Mucosa of descending colon (tissue), 3 donors: ENCODE measurements around the gene MTF1. TPM values are rescaled to one million over a fixed set of nuclear protein-coding genes. Genes with fewer than 3 reads are reported as not detected.

Experiments used
- ATAC-seq: fragments of 200-7000 bp; cut with Tn5 transposase; one replicate; pipeline ENCODE4 v1.9.1; 2020; ENCODE audit warnings: mild to moderate bottlenecking, moderate library complexity
- DNase-seq, 3 donors: peaks; one replicate each; pipeline ENCODE4 v3.0.0-alpha.2; 2020
- H3K36me3 ChIP-seq: fragments of 200-600 bp; one replicate; pipeline ENCODE4 v1.8.0; 2021; ENCODE audit warnings: low read depth, mild to moderate bottlenecking
- H3K4me1 ChIP-seq: fragments of 200-600 bp; one replicate; pipeline ENCODE4 v1.8.0; 2021; ENCODE audit warnings: low read depth, mild to moderate bottlenecking
- H3K4me3 ChIP-seq: fragments of 200-600 bp; one replicate; pipeline ENCODE4 v1.8.0; 2021; ENCODE audit warnings: mild to moderate bottlenecking
- H3K9me3 ChIP-seq: fragments of 200-600 bp; one replicate; pipeline ENCODE4 v1.8.0; 2021; ENCODE audit warnings: mild to moderate bottlenecking
- intact Hi-C, 2 donors: fragments of 100-400 bp; cut with DNase I in 1 of 2; cut with micrococcal nuclease in 1 of 2; formaldehyde crosslinking; loops; one replicate each; pipeline versions ENCODE4 v1.11.0 to v1.11.1; 2022; cut with DNase I, micrococcal nuclease
- total RNA-seq, 3 donors: library from RNA; stranded (reverse); fragmentation: NEBNext Ultra II Directional in 2 of 3; extraction: Animal tissue kit (Norgen Biotek cat#: 25700) in 2 of 3; gene quantifications; one replicate each; pipeline versions ENCODE4 v1.2.1 to v1.2.4, GENCODE V29; 2021 to 2023
- TF ChIP-seq, protein P1 (sequence below): fragments of 200-600 bp; IDR thresholded peaks from one replicate; pipeline ENCODE4 v1.8.0; 2022; ENCODE audit warnings: antibody characterized with exemption, mild to moderate bottlenecking
- donor health status: DM: no; HTN: no; CAD: no; lungs with moderate emphysema.
- donor health status: DM: no; HTN: no; CAD: no.
- donor health status: DM: no; HTN: yes; CAD: no.

MTF1 gene
- total RNA-seq, 3 donors from 2014 or later = 30.6 to 42.8 (median 35.2) TPM

DNA sequence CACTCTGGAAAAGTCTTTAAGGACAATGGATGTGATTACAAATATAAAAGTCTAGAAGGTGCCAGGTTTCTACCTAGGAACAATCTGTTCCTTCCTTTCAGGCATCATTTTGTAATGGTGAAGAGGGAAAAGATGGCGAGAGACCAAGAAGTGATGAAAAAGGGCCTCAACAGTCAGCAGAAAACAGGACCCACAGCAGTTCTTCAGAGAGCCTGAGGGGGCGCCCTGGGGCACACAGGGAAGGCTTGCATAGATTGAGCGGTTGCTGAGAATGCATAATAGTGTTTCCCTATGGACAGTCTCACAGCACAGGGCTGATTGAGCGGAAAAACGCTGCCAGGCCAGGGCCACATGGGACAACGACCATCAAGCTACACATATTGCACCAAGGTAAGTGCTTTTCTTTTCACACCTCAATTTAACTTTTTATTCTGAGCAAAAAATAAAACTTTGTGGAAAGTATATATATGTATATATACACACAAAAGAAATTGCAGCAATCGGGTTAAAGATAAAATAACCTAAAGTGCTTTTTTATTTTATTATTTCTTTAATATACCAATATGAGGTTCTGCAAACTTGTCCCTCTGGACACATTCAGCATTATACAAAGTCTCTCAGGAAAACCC is 48.3 kb downstream of the MTF1 start:
- peak; percentile 60 for ATAC-seq
- DNase-seq = peak; percentile 71 to 78 (median 74)
- TF ChIP-seq, protein P1, sequence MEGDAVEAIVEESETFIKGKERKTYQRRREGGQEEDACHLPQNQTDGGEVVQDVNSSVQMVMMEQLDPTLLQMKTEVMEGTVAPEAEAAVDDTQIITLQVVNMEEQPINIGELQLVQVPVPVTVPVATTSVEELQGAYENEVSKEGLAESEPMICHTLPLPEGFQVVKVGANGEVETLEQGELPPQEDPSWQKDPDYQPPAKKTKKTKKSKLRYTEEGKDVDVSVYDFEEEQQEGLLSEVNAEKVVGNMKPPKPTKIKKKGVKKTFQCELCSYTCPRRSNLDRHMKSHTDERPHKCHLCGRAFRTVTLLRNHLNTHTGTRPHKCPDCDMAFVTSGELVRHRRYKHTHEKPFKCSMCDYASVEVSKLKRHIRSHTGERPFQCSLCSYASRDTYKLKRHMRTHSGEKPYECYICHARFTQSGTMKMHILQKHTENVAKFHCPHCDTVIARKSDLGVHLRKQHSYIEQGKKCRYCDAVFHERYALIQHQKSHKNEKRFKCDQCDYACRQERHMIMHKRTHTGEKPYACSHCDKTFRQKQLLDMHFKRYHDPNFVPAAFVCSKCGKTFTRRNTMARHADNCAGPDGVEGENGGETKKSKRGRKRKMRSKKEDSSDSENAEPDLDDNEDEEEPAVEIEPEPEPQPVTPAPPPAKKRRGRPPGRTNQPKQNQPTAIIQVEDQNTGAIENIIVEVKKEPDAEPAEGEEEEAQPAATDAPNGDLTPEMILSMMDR = peak; percentile 77

DNA sequence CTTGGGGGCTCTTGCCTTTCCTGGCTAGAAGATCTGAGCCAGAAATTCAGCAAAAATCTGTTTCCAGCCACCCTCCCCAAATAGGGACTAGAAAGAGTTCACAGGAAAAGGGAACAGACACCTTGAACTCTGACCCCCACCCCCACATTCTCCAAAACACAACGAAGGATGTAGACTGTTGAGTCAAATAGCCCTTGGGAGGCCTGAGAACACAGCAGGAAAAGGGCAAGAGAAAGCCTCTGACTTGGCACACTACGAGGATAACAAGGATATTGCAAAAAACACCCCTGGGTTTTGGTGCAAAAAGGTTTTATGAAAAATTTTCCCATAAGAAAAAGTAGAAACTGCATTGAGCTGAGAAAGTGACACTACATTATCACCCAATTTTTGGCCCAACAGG is 49.5 kb downstream of the MTF1 start:
- DNase-seq = no peak
- intact Hi-C loops = no loop called here
- TF ChIP-seq, protein P1 = no peak
- ATAC-seq = no peak
- Histone ChIP-seq H3K4me1 (peaks cover 16% of the 10 kb centered on the region), H3K4me3 (no peak overlapping the region), H3K9me3 (no peaks in the 10 kb centered on the region), H3K36me3 (no peaks in the 10 kb centered on the region)

More for the DNA sequence above, 48.3 kb downstream of the MTF1 start:
- intact Hi-C loops = no loop called here
- Histone ChIP-seq H3K9me3 (no peaks in the 10 kb centered on the region), H3K36me3 (no peaks in the 10 kb centered on the region), H3K4me1 (peaks cover 16% of the 10 kb centered on the region), H3K4me3 (no peak overlapping the region)

DNA sequence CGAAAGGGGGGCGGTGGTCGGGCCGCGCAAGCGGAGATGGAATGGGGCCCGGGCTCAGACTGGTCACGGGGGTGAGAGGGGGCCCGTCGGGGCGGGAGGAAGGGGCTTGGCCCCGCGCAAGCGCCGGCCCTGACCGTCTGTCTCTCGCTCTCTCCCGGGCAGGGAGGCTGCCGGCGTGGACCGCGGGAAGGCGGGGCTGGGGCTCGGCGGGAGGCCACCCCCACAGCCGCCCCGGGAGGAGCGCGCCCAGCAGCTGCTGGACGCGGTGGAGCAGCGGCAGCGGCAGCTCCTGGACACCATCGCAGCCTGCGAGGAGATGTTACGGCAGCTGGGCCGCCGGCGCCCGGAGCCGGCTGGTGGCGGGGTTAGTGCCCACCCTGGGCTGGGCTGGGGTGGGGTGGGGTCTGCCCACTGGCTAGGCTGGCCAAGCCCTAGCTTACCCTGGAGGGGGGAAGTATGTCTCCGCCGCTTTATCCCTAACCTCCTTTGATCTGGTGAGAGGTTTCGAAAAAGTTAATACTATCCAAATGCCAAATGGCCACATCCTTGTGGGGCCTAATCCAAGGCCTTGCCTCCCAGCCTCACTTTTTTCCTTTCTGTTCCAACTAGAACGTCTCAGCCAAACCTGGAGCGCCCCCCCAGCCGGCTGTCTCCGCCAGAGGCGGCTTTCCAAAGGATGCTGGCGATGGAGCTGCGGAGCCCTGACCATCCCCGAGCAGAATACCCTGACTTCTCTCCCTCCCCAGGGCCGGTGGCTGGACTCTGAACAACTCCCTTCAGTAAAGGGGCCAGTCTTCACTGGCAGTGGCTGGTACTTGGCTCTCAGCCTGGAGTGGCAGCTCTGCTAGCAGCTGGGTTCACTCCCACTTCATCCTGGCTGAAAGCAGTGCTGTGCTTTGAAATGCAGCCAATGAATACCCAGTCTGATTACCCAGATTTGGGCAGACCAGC is 50.7 kb downstream of the MTF1 start:
- Histone ChIP-seq H3K9me3 (no peaks in the 10 kb centered on the region), H3K36me3 (peaks cover 8% of the 10 kb centered on the region), H3K4me1 (peaks cover 16% of the 10 kb centered on the region), H3K4me3 (peak overlapping the region; percentile 76)
- DNase-seq (peak; percentile 38 to 87 (median 73)), ATAC-seq (peak; percentile 87)
- TF ChIP-seq, protein P1 = no peak
- intact Hi-C loops = no loop called here

DNA sequence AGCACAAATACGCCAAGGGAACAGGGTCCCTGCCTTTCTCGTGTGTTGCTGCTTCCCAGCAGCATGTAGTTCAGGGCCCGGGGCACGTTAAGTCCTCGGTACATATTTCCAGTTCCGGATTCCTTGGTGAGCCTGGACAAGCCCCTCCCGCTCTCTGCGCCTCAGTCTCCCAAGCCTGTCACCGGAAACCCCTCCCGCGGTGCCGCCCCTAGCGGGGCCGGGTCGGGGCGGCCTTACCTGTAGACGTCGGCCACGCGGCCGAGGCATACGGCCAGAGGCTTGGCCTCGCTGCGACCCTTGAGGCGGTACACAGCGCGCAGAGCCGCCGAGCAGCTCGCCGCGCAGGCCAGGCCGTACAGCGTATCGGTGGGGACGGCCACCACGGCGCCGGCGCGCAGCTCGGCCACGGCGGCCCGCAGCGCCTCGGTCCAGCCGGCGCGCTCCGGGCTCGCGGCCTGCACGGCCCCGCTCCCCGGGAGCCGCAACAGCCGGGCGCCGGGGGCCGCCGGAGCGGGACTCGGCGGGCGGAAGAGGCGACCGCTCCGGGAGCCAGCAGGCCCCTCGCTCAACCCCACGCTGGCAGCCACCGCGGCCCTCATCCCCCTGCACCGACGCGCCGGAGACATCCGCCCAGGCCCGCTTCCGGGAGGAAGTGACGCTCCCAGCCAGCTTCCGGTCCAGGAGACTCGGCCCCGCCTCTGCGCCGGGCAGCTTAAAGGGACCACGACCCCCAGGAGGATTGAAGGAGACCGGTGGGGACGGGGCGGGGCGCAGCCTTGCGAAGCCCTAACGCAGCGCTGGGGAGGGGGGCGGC is 51.6 kb downstream of the MTF1 start, which contains the start of the genes C1orf122 and YRDC:
TSS of gene C1orf122 (plus strand) at position 236 of the 814 bp plus-strand sequence. CDS start 615 bp downstream, outside the sequence.
TSS of gene YRDC (minus strand) at position 654 of the 814 bp plus-strand sequence. CDS start at position 626, 28 bp downstream.
- H3K36me3 ChIP-seq = peaks cover 16% of the 10 kb centered on the region
- peak within 1 kb of the TSS; percentile 76 for H3K4me3 ChIP-seq
- TF ChIP-seq, protein P1 = no peak
- H3K4me1 ChIP-seq = peaks cover 16% of the 10 kb centered on the region
- ATAC-seq = peak; percentile 93
- DNase-seq = peak; percentile 97
- H3K9me3 ChIP-seq = no peaks in the 10 kb centered on the region
- intact Hi-C loops = no loop called here

DNA sequence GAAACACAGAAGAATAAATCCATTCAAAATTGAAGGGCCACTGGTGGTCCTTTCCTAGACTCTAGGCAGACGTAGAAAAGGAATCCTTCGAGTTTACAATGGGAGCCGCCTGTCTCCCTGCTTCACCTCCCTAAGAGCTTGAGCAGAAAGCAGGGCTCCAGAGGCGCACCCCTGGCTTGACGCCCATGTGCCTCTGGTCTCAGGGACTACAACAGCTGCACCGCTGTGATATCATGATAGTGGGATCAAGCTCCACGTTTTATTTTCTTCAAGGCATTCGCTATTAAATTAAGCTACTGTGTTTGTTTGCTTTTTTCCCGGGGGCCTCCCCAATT is 52.2 kb downstream of the MTF1 start:
- peak in 1 of 3 donors; percentile 36 for DNase-seq
- Histone ChIP-seq H3K4me3 (peak overlapping the region; percentile 76), H3K9me3 (no peaks in the 10 kb centered on the region), H3K4me1 (peaks cover 16% of the 10 kb centered on the region), H3K36me3 (peaks cover 16% of the 10 kb centered on the region)
- intact Hi-C loops = no loop called here
- ATAC-seq = no peak
- TF ChIP-seq, protein P1 = no peak
